Stimulated activated CD4-positive, alpha-beta T cell treated with anti-CD3 and anti-CD28 coated beads, Interleukin-4, amount 100 ng/mL, for 4 hours (primary cell): ENCODE measurements around the gene GCM1.
"Not testable (repeated sequence)": the region's sequence is repeated elsewhere in the genome, so short reads cannot be mapped to it uniquely, and the experiment has no call there.

Source experiments
- DNase-seq, 2 experiments: peaks; one replicate each; pipeline ENCODE4 v3.0.0-alpha.2; 2020

GCM1 gene

GRCh38 chr6:53148684-53149083 is at the start of gene GCM1:
GCM1 (minus strand) TSS chr6:53148841; CDS start chr6:53145632, 3,209 bp downstream.
- DNase-seq, result no peak

- DNase-seq, result no peak
Measured at GRCh38 chr6:53197553-53197952, 48.9 kb upstream of the GCM1 start.

DNA sequence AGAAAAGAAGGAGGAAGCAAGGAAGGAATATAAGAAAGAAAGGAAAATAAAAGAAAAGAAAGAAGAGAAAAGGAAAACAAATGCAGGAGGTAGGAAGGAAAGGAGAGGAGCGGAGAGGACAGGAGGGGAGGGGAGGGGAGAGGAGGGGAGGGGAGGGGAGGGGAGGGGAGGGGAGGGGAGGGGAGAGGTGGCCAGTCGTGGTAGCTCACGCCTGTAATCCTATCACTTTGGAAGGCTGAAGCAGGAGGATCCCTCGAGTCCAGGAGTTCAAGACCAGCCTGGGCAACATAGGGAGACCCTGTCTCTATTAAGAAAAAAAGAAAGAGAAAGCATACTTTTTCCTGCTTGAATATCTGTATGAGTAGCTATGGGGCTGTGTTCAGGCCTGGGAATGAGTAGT is 46.4 kb upstream of the GCM1 start:
- DNase-seq, result no peak

- DNase-seq, result no peak
Measured at GRCh38 chr6:53192682-53193188, 44.1 kb upstream of the GCM1 start.

- DNase-seq, result no peak
Measured at GRCh38 chr6:53189554-53189953, 40.9 kb upstream of the GCM1 start.

- DNase-seq, result no peak
Measured at GRCh38 chr6:53188833-53189232, 40.2 kb upstream of the GCM1 start.

- DNase-seq, result no peak
Measured at GRCh38 chr6:53180678-53181077, 32.0 kb upstream of the GCM1 start.

GRCh38 chr6:53179961-53180651 is 31.5 kb upstream of the GCM1 start:
- peak in 1 of 2 experiments; percentile 14 for DNase-seq

DNA sequence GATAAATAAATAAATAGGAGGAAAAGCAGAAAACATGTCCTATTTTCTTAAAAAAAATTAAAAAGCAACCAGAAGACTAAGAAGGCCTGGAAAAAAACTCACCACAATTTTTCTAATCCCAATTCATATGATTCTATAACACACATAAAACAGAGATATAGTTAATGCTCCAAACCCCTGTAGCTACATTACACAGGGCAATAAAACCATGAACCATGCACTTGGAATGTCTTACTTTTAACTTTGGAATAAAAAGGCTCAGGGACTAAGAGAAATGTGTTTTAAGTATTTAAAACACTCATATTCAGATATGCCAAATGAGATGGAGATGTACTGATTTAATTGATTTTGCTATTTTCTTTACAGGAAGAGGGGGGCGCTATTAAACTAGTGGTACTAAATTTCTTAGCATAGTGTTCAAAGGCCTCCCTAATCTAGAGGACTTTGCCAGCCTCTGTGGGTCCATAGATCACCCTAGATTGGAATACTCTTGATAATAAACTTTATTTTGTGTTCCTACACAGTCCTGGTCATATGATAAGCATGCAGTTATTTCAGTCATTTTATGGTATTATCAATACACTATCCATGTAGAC is 30.3 kb upstream of the GCM1 start:
- DNase-seq, result no peak

DNA sequence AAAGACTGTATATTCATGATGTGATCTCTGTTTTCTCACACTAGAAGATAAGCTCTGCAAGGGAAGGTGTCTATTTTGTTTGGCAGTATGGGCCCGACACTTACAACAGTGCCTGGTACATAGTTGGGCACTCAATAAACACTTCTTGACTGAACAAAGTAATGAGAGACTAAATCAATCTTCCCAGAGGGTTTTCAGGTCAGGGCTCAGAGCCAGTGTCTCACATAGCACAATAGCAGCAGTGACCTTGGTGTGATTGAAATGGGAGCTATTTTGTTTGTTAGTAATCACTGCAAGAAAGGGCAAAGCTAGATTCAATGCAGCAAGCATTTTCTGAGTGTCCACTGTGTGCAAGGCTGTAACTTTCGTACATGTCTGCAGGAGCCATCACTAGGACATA is 26.4 kb upstream of the GCM1 start:
- DNase-seq, result no peak

DNA sequence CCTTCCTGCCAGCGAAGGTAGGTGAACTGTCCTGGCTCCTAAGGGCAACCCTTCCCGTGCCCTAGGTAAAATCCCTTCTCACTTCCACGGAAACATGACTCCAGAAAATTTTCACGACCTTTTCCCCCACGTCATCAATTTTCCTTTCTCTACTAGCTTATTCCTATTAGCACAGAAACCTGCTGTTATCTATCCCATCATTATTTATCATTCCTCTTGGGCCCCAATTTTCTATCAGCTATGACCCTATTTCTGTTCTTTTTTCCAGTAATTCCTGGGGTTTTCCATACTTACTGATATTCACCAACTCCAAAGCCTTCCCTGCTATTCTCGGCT is 23.8 kb upstream of the GCM1 start:
- DNase-seq, result no peak

- DNase-seq, result peak; percentile 81 to 91
Measured at GRCh38 chr6:53171605-53172467, 23.2 kb upstream of the GCM1 start.

DNA sequence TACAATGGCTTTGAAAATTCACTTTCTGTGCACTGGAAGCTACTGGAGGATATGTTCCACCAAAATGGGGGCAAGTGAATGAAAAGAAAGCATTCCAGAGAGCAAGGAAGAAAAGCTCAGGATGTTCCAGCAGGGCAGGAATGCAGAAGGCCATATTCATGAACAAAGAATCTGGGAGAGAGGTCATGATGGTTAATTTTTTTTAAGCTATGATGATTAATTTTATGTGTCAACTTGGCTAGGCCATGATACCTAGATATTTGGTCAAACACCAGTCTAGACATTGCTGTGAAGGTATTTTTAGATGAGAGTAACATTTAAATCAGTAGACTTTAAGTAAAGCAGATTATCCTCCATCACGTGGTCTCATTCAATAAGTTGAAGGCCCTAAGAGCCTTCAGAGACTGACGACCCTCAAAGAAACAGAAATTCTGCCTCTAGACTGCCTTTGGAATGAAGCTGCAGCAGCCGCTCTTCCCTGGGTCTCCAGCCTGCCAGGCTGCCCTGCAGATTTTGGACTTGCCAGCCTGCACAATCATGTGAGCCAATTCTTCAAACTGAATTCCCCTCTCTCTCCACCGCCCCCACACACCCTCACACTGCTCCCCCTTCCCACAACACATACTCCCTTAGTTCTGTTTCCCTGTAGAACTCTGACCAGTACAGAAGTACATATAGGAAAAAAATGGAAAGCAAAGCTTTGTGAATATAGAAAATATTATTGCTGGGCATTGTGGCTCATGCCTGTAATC is 20.1 kb upstream of the GCM1 start:
- no peak for DNase-seq

GRCh38 chr6:53165293-53165692 is 16.7 kb upstream of the GCM1 start:
- no peak for DNase-seq

- no peak for DNase-seq
Measured at GRCh38 chr6:53162606-53163005, 14.0 kb upstream of the GCM1 start.

DNA sequence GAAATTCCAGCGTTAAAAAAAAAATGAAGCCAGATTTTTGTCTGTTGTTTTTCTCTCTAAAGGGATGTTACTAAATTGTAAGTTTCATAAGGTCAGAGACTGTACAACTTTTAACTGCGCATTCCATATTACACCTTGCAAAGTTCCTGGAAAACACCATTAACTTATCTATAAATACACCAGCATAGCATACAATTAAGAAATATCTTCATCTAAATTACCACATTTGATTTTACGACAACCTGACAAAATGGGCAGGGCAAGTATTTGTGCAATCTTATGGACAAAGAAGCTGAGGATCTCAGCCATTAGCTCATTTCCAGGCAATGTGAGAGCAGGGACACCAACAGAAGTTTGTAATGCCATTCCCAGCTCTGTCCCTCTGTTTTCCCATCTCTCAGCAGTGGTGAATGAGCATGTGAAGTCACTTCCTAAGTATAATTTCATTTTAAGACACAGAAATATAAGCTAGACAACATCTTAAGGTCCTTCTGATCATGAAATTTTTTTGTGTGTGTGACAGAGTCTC is 12.9 kb upstream of the GCM1 start:
- no peak for DNase-seq

DNA sequence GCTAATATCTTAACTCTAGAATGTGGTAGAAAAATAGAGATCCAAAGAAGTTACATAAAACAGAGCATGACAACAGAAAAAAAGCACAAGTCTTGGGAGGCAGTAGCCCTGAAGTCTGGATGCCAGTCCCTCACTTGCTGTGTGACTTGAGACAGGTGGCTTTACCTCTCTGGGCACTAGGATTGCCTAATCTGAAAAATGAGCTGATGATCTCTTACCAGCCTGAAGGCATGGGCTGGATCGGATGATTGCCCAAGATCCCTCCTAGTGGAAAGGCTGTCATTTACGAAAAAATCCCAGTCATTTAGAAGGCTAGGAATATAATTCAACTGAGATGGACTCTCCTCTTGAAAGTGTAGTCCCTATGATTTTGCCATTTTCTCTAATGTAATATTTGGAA is 10.9 kb upstream of the GCM1 start:
- DNase-seq, result no peak

- DNase-seq, result not testable (repeated sequence)
Measured at GRCh38 chr6:53158076-53158475, 9.4 kb upstream of the GCM1 start.

DNA sequence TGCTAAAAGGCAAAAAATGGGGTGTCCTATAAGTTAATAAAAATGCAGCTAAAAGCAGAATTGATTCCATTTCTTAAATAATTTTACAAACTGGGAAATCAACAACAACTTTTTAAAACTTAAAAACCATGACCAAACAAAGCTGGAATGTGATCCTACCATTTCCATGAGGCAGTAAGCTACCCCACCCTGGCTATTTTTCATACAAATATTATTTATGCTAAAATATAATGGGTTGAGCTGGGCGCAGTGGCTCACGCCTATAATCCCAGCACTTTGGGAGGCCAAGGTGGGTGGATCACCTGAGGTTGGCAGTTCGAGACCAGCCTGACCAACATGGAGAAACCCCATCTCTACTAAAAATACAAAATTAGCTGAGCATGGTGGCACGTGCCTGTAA is 6.6 kb upstream of the GCM1 start:
- DNase-seq, result not testable (repeated sequence)

- DNase-seq, result no peak
Measured at GRCh38 chr6:53154794-53155193, 6.2 kb upstream of the GCM1 start.

GRCh38 chr6:53154071-53154470 is 5.4 kb upstream of the GCM1 start:
- no peak for DNase-seq

DNA sequence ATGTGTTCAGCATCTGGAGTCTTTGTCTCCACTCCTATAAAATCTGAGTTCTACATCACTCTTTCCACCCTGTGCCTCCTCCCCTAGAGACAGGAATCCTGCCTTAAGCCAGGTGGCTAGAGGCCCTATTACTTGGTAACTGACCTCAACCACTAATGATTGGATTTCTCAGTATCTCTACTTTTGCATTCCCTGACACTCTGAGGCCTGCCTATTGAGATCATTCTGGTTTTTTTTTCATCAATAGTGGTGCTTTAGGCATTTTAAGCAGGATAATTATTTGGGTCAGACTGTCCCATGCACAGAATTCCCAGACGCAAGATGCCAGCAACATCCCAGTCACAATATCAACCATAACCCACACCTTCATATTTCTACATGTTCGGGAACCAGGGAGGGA is 3.9 kb upstream of the GCM1 start:
- DNase-seq, result no peak

- no peak for DNase-seq
Measured at GRCh38 chr6:53151676-53152075, 3.0 kb upstream of the GCM1 start.
